ENCODE measurements around the gene INPP4B.

Gene INPP4B

DNA sequence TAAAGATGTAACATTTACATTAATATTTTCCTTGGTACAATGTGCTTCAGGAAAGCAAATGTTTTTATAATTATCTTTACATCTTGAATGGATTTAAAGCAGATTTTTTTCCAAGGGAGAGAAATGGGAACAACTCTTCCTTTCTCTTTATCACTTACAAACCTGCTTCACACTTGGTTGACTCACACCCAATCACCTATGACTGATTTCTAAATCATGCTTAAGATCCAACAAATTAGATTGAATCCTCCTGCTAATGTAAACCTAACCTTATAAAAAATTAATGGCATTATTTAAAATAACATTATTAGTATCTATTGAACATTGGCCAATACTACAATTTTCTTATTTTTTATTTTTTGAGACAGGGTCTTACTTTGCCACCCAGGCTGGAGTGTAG lies 127.1 kb downstream of the INPP4B start:
- TF ChIP-seq, protein P1, sequence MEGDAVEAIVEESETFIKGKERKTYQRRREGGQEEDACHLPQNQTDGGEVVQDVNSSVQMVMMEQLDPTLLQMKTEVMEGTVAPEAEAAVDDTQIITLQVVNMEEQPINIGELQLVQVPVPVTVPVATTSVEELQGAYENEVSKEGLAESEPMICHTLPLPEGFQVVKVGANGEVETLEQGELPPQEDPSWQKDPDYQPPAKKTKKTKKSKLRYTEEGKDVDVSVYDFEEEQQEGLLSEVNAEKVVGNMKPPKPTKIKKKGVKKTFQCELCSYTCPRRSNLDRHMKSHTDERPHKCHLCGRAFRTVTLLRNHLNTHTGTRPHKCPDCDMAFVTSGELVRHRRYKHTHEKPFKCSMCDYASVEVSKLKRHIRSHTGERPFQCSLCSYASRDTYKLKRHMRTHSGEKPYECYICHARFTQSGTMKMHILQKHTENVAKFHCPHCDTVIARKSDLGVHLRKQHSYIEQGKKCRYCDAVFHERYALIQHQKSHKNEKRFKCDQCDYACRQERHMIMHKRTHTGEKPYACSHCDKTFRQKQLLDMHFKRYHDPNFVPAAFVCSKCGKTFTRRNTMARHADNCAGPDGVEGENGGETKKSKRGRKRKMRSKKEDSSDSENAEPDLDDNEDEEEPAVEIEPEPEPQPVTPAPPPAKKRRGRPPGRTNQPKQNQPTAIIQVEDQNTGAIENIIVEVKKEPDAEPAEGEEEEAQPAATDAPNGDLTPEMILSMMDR (IDR thresholded peaks at IDR 0.05), result no peak

DNA sequence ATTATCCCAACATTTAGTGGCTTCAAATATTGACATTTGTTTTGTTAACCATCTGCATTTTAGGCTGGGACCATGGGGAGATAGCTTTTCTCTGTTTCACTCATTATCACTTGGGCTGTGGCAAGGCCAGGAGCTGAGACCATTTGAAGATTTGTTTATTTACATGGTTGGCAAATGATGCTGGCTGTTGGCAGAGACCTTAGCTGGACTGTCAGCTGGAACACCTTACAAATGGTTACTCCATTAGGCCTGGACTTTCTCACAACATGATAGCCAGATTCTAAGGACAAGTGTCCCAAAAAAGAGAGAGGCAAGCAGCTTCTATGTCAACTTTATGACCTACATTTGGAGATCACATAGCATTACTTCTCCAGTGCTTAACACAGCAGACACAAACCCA lies 130.4 kb downstream of the INPP4B start:
- Histone ChIP-seq H3K9ac (no peak overlapping the region), H3K4me3 (ENCODE audit: low read depth, low read length) (no peak overlapping the region), H3K79me2 (no peaks in the 10 kb centered on the region), H3K27me3 (ENCODE audit: control insufficient read depth, insufficient read depth, low read length) (no peaks in the 10 kb centered on the region), H3K27ac (no peak overlapping the region), H3K4me1 (no peaks in the 10 kb centered on the region), H3K9me3 (ENCODE audit: control insufficient read depth, low read length) (no peaks in the 10 kb centered on the region), H2AFZ (no peak overlapping the region), H3K36me3 (ENCODE audit: control insufficient read depth, insufficient read depth, low read length) (no peaks in the 10 kb centered on the region), H3K4me2 (ENCODE audit: low read length) (no peak overlapping the region)
- TF ChIP-seq, protein P1 (IDR thresholded peaks at IDR 0.05), result no peak

More for the DNA sequence above, 127.1 kb downstream of the INPP4B start:
- Histone ChIP-seq H3K4me1 (no peaks in the 10 kb centered on the region), H3K4me3 (ENCODE audit: low read depth, low read length) (no peak overlapping the region), H3K9ac (no peak overlapping the region), H3K27me3 (ENCODE audit: control insufficient read depth, insufficient read depth, low read length) (no peaks in the 10 kb centered on the region), H3K36me3 (ENCODE audit: control insufficient read depth, insufficient read depth, low read length) (no peaks in the 10 kb centered on the region), H3K4me2 (ENCODE audit: low read length) (no peak overlapping the region), H3K9me3 (ENCODE audit: control insufficient read depth, low read length) (no peaks in the 10 kb centered on the region), H2AFZ (no peak overlapping the region), H3K27ac (no peak overlapping the region), H3K79me2 (no peaks in the 10 kb centered on the region)

DNA sequence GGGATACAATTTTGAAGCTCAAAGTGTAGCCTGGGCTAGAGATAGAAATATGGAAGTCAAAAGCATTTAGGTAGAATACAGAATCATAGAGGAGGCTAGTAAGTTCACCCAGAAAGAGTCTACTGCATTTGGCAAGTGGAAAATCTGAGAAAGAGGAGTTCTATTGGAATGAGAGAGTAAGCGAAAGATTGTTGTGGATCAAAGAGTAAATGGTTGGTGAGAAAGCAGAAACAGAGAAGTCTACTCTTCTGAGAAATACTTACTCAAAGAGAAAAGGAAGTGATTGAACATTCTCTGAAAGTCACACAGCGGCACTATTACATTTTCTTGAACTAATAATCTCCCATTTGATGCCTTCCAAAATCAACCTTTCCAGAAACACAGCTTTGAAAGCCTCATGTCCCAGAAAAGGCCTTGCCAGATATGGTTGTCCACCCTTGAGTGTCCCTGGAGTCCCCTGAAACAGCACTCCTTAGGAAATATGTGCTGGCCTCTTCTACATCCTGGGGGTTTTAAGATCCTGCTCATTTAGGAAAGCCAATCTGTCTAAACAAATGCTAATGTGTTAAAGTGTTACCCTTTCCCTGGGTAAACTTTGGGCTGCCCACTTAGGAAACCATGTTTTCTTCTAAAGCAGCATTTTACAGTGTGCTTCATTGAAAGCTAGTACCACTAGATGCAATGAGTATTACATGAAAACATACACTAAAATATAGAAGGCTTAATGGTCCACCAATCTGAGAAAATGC lies 132.6 kb downstream of the INPP4B start:
- Histone ChIP-seq H3K4me1 (no peaks in the 10 kb centered on the region), H3K36me3 (ENCODE audit: control insufficient read depth, insufficient read depth, low read length) (no peaks in the 10 kb centered on the region), H3K4me2 (ENCODE audit: low read length) (no peak overlapping the region), H3K9ac (no peak overlapping the region), H3K4me3 (ENCODE audit: low read depth, low read length) (no peak overlapping the region), H3K27me3 (ENCODE audit: control insufficient read depth, insufficient read depth, low read length) (no peaks in the 10 kb centered on the region), H2AFZ (no peak overlapping the region), H3K79me2 (no peaks in the 10 kb centered on the region), H3K9me3 (ENCODE audit: control insufficient read depth, low read length) (no peaks in the 10 kb centered on the region), H3K27ac (no peak overlapping the region)
- TF ChIP-seq, protein P1 (IDR thresholded peaks at IDR 0.05), result no peak

DNA sequence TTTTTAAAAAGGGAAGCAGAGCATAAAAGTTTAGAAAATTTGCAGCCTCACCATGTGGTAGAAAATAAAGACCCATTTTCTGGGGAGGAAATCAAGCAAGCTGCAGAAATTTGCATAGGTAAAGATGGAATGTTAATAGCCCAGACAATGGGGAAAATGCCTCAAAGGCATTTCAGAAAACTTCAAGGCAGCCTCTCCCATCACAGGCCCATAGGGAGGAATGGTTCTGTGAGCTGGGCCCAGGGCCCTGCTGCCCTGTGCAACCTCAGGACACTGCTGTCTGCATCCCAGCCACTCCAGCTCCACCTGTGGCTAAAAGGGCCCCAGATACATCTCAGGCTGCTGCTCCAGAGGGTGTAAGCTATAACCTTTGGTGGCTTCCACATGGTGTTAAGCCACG lies 137.9 kb downstream of the INPP4B start:
- H3K79me2 ChIP-seq, result no peaks in the 10 kb centered on the region
- H3K4me2 ChIP-seq (ENCODE audit: low read length), result no peak overlapping the region
- no peak overlapping the region for H2AFZ ChIP-seq
- no peaks in the 10 kb centered on the region for H3K9me3 ChIP-seq (ENCODE audit: control insufficient read depth, low read length)
- H3K36me3 ChIP-seq (ENCODE audit: control insufficient read depth, insufficient read depth, low read length), result no peaks in the 10 kb centered on the region
- H3K4me1 ChIP-seq, result no peaks in the 10 kb centered on the region
- H3K27me3 ChIP-seq (ENCODE audit: control insufficient read depth, insufficient read depth, low read length), result no peaks in the 10 kb centered on the region
- H3K4me3 ChIP-seq (ENCODE audit: low read depth, low read length), result no peak overlapping the region
- no peak overlapping the region for H3K9ac ChIP-seq
- H3K27ac ChIP-seq, result no peak overlapping the region
- TF ChIP-seq, protein P1 (IDR thresholded peaks at IDR 0.05), result no peak

DNA sequence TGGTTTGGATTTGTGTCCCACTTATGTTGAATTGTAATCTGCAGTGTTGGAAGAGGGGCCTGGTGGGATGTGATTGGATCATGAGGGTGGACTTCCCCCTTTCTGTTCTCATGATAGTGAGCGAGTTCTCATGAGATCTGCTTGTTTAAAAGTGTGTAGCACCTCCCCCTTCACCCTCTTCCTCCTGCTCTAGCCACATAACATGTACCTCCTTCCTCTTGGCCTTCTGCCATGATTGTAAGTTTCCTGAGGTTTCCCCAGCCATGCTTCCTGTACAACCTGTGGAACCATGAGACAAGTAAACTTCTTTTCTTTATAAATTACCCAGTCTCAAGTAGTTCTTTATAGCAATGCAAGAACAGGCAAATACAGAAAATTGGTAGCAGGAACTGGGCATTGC lies 138.7 kb downstream of the INPP4B start:
- Histone ChIP-seq H3K4me1 (no peaks in the 10 kb centered on the region), H3K27me3 (ENCODE audit: control insufficient read depth, insufficient read depth, low read length) (no peaks in the 10 kb centered on the region), H3K4me3 (ENCODE audit: low read depth, low read length) (no peak overlapping the region), H3K27ac (no peak overlapping the region), H3K4me2 (ENCODE audit: low read length) (no peak overlapping the region), H2AFZ (no peak overlapping the region), H3K9me3 (ENCODE audit: control insufficient read depth, low read length) (no peaks in the 10 kb centered on the region), H3K36me3 (ENCODE audit: control insufficient read depth, insufficient read depth, low read length) (no peaks in the 10 kb centered on the region), H3K79me2 (no peaks in the 10 kb centered on the region), H3K9ac (no peak overlapping the region)
- TF ChIP-seq, protein P1 (IDR thresholded peaks at IDR 0.05), result no peak

All from parathyroid adenoma (tissue), 2 donors.